HG03280 (cell line): Measurements from ENCODE around the gene LCE1D.

ENCODE experiments used
- ATAC-seq: cut with Tn5 transposase; IDR thresholded peaks from one replicate; pipeline ENCODE4 v1.9.1; 2021; ENCODE audit warnings: mild to moderate bottlenecking, moderate library complexity; ENCODE audit not compliant: unreplicated experiment

LCE1D gene

GRCh38 chr1:152796421-152796820 is at the start of gene LCE1D:
LCE1D (plus strand) TSS chr1:152796721; CDS start chr1:152797795, 1,074 bp downstream.
- no peak for ATAC-seq

- ATAC-seq, result no peak
These were observed 48.7 kb upstream of the LCE1D start for GRCh38 chr1:152747831-152748230.

GRCh38 chr1:152752225-152752624 is 44.3 kb upstream of the LCE1D start:
- ATAC-seq, result no peak

- no peak for ATAC-seq
These were observed 42.9 kb upstream of the LCE1D start for GRCh38 chr1:152753586-152753985.

GRCh38 chr1:152756872-152757271 is 39.6 kb upstream of the LCE1D start:
- no peak for ATAC-seq

- no peak for ATAC-seq
These were observed 38.8 kb upstream of the LCE1D start, which contains the start of gene KPRP for GRCh38 chr1:152757747-152758146. KPRP (plus strand) TSS chr1:152758025; CDS start chr1:152759589, 1,564 bp downstream.

- no peak for ATAC-seq
These were observed 37.9 kb upstream of the LCE1D start for GRCh38 chr1:152758636-152759035.

- ATAC-seq, result no peak
These were observed 36.9 kb upstream of the LCE1D start for GRCh38 chr1:152759453-152760173.

GRCh38 chr1:152760551-152761190 is 35.9 kb upstream of the LCE1D start:
- ATAC-seq, result no peak

GRCh38 chr1:152761609-152762213 is 34.8 kb upstream of the LCE1D start:
- ATAC-seq, result no peak

GRCh38 chr1:152768847-152769533 is 27.5 kb upstream of the LCE1D start:
- ATAC-seq, result no peak

- ATAC-seq, result no peak
These were observed 26.1 kb upstream of the LCE1D start for GRCh38 chr1:152770411-152770810.

- ATAC-seq, result no peak
These were observed 21.6 kb upstream of the LCE1D start, which contains the start of gene LCE1F for GRCh38 chr1:152774875-152775274. LCE1F (plus strand) TSS chr1:152775140; CDS start chr1:152776372, 1,232 bp downstream.

GRCh38 chr1:152776361-152776760 is 20.2 kb upstream of the LCE1D start:
- ATAC-seq, result no peak

GRCh38 chr1:152777510-152778137 is 18.9 kb upstream of the LCE1D start:
- ATAC-seq, result no peak

- ATAC-seq, result no peak
These were observed 13.4 kb upstream of the LCE1D start for GRCh38 chr1:152783095-152783494.

GRCh38 chr1:152786077-152786476 is 10.4 kb upstream of the LCE1D start, which contains the start of gene LCE1E:
LCE1E (plus strand) TSS chr1:152786257; CDS start chr1:152787300, 1,043 bp downstream.
- ATAC-seq, result no peak

GRCh38 chr1:152795686-152796085 is 835 bp upstream of the LCE1D start:
- no peak for ATAC-seq

- no peak for ATAC-seq
These were observed 4.8 kb downstream of the LCE1D start for GRCh38 chr1:152801333-152801732.

GRCh38 chr1:152806576-152806975 is 10.1 kb downstream of the LCE1D start, which contains the start of gene LCE1C:
LCE1C (minus strand) TSS chr1:152806651; CDS start chr1:152805478, 1,173 bp downstream.
- no peak for ATAC-seq

GRCh38 chr1:152811050-152811449 is 14.5 kb downstream of the LCE1D start:
- ATAC-seq, result no peak
